Hematopoietic multipotent progenitor cell treated with erythropoietin and hydrocortisone succinate and interleukin-3 and kit ligand, for 15 days (in vitro differentiated cells): Measurements from ENCODE around the gene FFAR1.
A peak's percentile ranks its signal among the peaks of the same experiment; 100 is the strongest.
"Not testable (repeated sequence)": the region's sequence is repeated elsewhere in the genome, so short reads cannot be mapped to it uniquely, and the experiment has no call there.

Experiments
- DNase-seq: peaks from one replicate; pipeline ENCODE4 v3.0.0-alpha.2; 2015; ENCODE audit warnings: low spot score

The FFAR1 gene

DNA sequence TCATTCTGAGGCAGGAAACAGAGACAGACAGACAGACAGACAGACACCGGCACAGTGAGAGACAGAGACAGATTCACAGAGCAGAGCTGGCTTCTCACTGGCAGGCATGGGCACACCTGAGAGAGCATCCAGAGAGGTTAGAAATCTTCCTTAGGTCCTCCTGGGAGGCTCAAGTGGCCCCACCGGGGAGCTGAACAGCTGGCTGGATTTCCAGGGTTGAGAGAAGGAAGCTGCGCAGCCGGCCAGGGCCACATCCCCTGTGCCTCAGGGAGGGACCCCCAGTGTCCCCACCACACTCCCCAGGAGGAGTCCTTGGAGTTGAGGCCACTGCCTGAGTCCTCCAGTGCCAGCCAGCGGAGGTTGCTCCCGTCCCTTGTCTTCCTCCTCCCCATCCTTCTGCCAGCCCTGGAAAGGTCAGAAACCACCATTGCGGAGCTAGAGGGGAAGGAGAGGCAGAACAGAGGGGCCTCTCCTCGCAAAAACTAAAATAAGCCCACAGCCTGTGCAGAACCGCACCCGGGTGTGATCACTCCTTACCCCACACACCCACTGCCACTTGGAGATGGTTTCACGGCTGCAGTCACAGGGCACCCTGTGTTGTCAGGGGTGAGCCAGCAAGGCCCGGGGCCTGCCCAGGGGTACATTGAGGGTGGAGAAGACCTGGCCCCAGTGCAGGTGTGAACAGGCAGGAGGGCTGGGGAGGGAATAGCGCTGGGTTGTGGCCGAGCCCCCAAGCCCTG lies 14.7 kb downstream of the FFAR1 start:
- no peak for DNase-seq

- no peak for DNase-seq
Measured at GRCh38 chr19:35363001-35363590, 15.4 kb downstream of the FFAR1 start.

- DNase-seq: no peak
Measured at GRCh38 chr19:35363711-35364425, 16.2 kb downstream of the FFAR1 start.

- DNase-seq: no peak
Measured at GRCh38 chr19:35365303-35365702, 17.6 kb downstream of the FFAR1 start.

- DNase-seq: no peak
Measured at GRCh38 chr19:35368378-35368777, 20.7 kb downstream of the FFAR1 start.

- no peak for DNase-seq
Measured at GRCh38 chr19:35369522-35369921, 21.8 kb downstream of the FFAR1 start.

DNA sequence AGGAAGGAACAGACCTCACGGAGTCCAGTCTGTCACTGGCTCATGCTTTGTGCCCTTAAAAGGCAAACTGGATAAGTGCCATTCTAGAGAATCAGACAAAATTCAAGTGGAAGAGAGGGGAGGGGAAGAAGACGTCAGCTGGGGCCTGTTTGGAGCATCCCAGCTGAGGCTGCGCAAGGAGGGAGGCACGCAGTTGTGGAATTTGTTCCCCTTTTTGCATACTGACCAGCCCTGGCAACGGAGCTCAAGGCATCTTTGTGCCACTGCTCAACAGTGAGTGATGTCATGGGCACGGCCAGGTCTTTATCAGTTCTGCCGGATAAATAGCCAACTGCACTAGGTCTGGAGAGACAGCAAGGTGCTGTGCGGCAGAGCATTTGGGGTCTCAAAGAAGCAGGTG lies 23.0 kb downstream of the FFAR1 start, which contains the start of gene GPR42:
TSS of gene GPR42 (plus strand) at position 347 of the 400 bp plus-strand sequence. CDS start 292 bp downstream, outside the sequence.
- DNase-seq: no peak

DNA sequence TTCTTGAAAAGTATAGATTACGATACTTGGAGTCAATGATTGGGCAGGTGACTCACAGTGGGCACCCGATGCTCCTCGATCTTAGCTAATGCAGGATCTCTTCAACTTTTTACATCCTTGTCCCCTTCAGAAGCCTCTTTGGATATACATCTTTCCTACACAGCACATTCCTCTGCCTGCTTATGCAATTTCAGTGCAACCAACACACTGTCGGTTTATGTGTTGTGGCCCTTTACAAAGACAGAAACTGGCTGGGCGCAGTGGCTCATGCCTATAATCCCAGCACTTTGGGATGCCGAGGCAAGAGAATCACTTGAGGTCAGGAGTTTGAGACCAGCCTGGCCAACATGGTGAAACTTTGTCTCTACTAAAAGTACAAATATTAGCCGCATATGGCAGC lies 25.8 kb downstream of the FFAR1 start:
- no peak for DNase-seq

- not testable (repeated sequence) for DNase-seq
Measured at GRCh38 chr19:35374031-35374430, 26.3 kb downstream of the FFAR1 start.

GRCh38 chr19:35375505-35376307 lies 28.0 kb downstream of the FFAR1 start:
- DNase-seq: no peak

DNA sequence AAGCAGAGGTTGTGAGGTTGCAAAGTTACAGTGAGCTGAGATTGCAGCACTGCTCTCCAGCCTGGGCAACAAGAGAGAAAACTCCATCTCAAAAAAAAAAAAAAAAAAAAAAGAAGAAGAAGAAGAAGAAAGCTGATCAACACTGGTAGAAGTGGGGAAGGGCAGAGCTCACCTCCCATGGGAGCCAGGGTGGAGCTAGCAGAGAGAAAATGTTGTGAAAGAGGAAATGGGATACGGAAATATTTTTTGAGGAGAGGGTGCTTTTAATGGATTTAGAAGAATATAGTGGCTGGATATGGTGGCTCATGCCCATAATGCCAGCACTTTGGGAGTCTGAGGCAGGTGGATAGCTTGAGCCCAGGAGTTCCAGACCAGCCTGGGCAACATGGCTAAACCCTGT lies 30.0 kb downstream of the FFAR1 start:
- no peak for DNase-seq

- DNase-seq: no peak
Measured at GRCh38 chr19:35378356-35378755, 30.7 kb downstream of the FFAR1 start.

DNA sequence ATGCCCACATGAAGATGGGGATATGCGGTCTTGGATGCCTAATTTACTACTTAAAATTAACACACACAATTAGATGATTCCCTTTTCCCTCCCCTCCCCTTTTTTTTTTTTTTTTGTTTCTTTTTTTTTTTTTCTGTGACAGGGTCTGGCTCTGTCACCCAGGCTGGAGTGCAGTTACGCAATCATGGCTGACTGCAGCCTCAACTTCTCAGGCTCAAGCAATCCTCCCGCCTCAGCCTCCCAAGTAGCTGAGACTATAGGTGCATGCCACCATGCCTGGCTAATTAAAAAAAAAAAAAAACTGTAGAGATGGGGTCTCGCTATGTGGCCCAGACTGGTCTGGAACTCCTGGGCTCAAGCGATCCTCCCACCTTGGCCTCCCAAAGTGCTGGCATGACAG lies 31.8 kb downstream of the FFAR1 start:
- not testable (repeated sequence) for DNase-seq

GRCh38 chr19:35379992-35380391 lies 32.3 kb downstream of the FFAR1 start:
- DNase-seq: no peak

DNA sequence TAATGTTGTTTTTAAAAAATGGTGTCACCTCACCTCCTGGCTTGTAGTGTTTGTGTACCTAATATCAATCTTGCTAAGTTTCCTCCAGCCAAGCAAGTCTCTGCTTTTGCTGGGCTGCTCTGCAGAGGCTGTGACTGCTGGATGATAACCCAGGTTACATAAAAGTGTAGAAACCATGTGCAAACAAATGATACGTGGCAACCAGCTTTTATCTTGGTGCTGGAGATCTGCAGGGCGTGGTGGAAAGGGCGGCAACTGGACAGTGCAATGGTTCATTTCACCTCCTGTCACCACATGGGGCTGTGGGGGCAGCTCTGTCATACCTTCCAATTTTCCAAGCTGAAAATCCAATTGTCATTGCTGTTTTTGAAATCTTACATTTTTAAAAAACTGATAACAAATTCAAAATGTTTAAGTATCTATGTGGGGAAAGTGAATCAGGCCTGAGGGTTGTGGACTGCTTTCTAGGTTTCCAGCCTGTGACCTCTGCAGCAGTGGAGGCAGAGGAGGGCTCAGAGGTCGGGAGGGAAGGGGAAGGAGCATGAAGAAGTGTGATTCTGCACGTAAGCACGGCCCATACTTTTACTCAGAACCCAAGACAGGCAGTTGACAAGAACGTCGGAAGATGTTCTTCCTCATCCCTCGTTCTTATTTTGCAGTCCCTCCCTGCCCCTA lies 32.9 kb downstream of the FFAR1 start:
- DNase-seq: peak; percentile 44

DNA sequence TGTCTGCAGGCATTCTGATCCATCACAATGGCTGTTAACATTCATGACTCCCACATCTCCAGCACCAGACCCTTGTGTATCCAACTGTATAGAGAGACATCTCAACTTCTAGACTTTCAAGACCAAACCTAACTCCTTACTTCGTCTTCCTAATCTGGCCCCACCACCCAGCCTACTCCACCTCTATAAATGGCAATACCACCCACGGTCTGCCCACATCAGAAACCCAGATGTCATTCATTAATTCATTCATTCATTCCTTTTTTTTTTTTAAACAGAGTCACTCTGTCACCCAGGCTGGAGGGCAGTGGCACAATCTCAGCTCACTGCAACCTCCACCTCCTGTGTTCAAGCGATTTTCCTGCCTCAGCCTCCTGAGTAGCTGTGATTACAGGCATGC lies 33.6 kb downstream of the FFAR1 start:
- no peak for DNase-seq

- DNase-seq: no peak
Measured at GRCh38 chr19:35381926-35382325, 34.2 kb downstream of the FFAR1 start.

GRCh38 chr19:35383536-35383935 lies 35.8 kb downstream of the FFAR1 start:
- no peak for DNase-seq

GRCh38 chr19:35388277-35389054 lies 40.8 kb downstream of the FFAR1 start:
- peak; percentile 11 for DNase-seq

DNA sequence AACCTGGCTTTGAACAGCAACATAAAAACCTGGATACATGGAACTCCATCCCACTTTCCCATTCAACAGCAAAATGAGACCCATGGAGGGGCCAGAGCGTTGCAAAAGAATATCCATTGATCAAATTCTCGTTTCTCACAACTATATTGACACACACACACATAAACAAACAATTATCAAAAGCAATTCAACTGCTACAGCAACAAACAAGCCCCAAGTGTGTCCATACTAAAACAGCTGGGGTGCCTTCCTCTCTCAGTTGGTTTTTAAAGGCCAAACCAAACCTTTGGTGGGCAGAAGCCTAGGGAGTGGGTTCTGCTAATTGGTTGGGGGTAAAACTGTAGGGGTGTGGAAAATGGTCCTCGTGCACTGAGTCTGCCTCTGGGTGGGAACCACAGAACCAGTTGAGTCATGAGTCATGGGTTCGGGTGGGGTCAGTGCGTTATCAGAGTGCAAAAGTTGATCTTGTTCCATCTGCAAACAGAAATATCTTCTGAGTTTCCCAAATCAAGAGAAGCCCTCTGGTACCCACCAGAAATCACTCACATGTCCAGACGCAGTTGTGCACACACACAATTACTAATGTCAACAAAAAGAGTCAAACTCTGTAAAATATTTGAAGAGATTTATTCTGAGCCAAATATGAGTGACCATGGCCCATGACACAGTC lies 41.6 kb downstream of the FFAR1 start:
- DNase-seq: peak; percentile 29
